NCI-H146 (cell line): Measurements from ENCODE around the gene PFDN6.

ENCODE experiments used
- DNase-seq: peaks from one replicate; lab custom pipeline; 2025; lab: John Stamatoyannopoulos, UW

PFDN6 gene

GRCh38 chr6:33317419-33317668 is 27.9 kb downstream of the PFDN6 start:
- DNase-seq = no peak

DNA sequence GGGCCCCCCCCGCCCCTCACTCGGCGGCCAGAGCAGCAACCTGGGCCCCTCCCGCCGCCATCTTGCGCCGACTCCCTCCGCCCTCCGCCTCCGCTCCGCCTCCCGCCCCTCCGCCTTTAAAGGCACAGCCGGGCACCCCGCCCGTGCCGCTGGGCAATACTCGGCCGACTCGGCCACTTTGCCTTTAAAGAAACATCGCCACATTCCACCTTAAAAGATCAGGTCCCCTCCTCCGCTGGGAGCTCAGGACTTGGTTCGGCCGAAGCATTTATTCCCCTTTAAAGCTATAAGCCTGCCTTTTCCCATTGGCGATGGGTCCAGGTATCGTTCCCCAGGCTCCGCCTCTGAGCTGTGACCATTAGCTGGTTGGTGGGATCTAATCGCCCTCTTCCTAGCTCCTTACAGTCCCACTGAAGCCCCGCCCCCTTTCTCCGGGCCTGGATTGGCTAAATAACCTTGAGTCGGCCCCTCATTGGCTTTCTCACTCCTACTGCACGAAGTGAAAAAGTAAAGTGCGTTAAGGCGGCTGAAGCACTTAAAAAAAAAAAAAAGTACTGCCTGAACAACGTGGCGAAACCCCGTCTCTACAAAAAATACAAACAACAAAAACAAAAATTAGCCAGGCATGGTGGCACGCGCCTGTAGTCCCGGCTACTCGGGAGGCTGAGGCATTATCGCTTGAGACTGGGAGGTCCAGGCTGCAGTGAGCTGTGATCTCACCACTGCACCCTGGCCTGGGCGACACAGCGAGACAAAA is 28.4 kb downstream of the PFDN6 start, which contains the start of gene ZBTB22:
ZBTB22 (minus strand) TSS at position 76 of the 757 bp plus-strand sequence. CDS start 828 bp downstream, outside the sequence.
- peak; percentile 99 for DNase-seq

DNA sequence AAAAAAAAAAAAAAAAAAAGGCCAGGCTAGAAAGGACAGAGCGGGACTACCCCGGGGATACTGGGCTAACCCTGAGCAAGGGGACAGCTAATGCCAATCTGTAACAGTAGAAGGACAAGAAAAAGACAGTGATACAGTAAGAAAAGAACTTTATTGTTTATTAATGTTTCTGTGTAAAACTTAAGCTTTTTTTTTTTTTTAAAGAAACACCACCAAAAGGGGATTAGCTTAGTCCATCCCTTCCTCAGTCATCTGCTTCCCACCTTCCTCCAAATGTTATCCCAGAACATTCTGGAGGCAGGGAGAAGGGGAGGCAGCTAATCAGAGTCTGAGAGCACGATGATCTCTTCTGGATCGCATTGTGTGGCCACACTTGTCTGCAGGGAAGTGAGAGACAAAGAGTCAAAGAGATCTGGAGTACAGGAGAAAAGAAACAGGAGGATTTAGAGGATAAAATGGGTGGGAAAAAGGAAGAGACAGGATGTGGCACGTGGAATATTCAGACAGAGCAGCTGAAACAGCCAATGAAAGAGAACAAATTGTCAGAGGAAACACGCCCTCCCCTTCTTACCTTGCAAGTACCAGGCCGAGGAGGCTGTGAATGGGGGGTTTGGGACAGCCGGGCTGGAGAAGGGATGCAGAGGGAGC is 29.1 kb downstream of the PFDN6 start:
- no peak for DNase-seq

DNA sequence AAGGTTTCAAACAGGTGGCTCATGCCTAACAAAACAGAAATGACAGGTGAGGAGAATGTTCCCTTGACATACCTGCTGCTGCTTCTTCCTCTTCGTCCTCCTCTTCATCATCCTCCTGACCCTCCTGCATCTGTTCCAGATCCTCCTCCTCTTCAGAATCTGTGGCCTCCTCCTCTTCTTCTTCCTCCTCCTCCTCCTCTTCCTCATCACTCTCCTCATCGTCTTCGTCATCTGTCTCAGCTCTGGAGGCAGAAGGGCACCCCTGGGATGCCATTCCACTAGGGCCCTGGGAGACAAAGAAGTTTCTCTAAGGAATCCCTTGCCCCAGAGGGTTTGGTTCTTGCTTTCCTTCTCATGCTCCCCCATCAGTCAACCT is 30.5 kb downstream of the PFDN6 start:
- no peak for DNase-seq

GRCh38 chr6:33320315-33321181 is 31.1 kb downstream of the PFDN6 start:
- no peak for DNase-seq

GRCh38 chr6:33321227-33321626 is 31.8 kb downstream of the PFDN6 start:
- DNase-seq = no peak

- peak; percentile 89 for DNase-seq
These were observed 34.2 kb downstream of the PFDN6 start for GRCh38 chr6:33323623-33323948.

- peak; percentile 50 for DNase-seq
These were observed 34.7 kb downstream of the PFDN6 start for GRCh38 chr6:33324125-33324524.

- no peak for DNase-seq
These were observed 39.7 kb downstream of the PFDN6 start for GRCh38 chr6:33329058-33329457.

DNA sequence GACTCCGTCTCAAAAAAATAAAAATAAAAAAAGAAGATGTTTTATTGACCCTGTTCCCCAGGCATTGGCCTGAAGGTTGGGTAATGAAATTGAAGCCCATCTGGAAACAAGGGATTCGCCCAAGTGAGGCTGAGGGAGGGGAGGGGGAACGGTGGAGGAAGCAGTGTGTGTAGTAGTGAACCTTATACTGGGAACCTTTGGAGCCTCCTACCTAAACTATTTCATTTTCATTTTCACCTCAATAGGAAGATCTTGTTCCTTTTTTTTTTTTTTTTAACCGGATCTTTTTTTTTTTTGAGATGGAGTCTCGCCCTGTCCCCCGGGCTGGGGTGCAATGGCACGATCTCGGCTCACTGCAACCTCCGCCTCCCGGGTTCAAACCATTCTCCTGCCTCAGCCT is 41.3 kb downstream of the PFDN6 start:
- no peak for DNase-seq

DNA sequence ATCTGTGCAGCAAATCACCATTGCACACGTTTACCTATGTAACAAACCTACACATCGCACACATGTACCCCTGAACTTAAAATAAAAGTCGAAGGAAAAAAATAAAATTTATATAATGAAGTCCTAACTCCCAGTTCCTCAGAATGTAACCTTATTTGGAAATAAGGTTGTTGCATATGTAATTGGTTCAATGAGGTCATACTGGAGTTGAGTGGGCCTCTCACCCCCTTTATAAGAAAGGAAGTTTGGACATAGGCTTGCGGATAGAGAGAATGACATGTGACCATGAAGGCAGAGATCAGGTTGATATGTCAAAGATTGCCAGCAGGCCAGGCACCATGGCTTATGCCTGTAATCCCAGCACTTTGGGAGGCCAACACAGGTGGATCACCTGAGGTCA is 44.3 kb downstream of the PFDN6 start:
- DNase-seq = no peak

- DNase-seq = no peak
These were observed 46.5 kb downstream of the PFDN6 start for GRCh38 chr6:33335916-33336315.

GRCh38 chr6:33336495-33336894 is 47.1 kb downstream of the PFDN6 start:
- no peak for DNase-seq

DNA sequence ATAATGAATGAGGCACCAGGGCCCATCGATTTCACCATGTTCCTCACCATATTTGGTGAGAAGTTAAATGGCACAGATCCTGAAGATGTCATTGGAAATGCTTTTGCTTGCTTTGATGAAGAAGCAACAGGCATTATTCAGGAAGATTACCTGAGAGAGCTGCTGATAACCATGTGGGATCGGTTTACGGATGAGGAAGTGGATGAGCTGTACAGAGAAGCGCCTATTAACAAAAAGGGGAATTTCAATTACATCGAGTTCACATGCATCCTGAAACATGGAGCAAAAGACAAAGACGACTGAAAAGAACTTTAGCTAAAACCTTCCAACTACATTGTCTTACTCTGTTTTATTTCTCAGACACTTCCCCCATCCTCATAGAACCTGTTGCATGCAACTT is 49.8 kb downstream of the PFDN6 start:
- DNase-seq = no peak
